ES-I3 (cell line): Measurements from ENCODE around the gene CALCOCO1.

Experiments used
- H3K36me3 ChIP-seq: 2 replicates; pipeline ENCODE4 v1.6.1; 2013; ENCODE audit warnings: mild to moderate bottlenecking, low read length, control low read depth, moderate library complexity; ENCODE audit not compliant: insufficient read depth
- H3K4me1 ChIP-seq: 2 replicates; pipeline ENCODE4 v1.6.1; 2013; ENCODE audit warnings: mild to moderate bottlenecking, control low read depth, low read length; ENCODE audit not compliant: insufficient read depth
- H3K9ac ChIP-seq: 2 replicates; pipeline ENCODE4 v1.6.1; 2013; ENCODE audit warnings: low read depth, mild to moderate bottlenecking, low read length, moderate library complexity
- H3K9me3 ChIP-seq: 2 replicates; pipeline ENCODE4 v1.6.1; 2013; ENCODE audit warnings: mild to moderate bottlenecking, low read length, moderate library complexity; ENCODE audit not compliant: control insufficient read depth, insufficient read depth

The CALCOCO1 gene

DNA sequence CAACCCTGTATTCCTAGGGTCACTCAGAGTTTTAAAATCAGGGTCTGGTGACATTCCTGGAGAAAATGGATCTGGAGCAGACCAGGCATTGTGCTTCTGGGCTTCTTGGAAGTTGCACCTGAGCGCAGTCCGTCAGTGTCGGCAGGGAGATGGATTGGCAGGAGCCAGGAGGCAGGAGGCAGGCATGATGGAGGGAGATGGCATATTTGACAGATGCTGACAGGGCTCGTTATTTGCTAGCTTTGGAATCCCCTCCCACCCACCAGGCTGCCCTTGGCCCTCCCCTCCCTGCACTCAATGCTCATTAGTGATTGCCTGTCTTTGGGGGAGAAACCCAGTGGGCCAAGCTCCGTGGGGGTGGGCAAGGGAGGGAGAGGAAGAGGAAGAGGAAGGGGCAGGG lies 19.8 kb upstream of the CALCOCO1 start:
- no peaks in the 10 kb centered on the region for H3K36me3 ChIP-seq
- H3K4me1 ChIP-seq, result peaks cover 9% of the 10 kb centered on the region; the same call in 1 of the 2 replicates
- no peaks in the 10 kb centered on the region for H3K9me3 ChIP-seq
- no peak overlapping the region for H3K9ac ChIP-seq

DNA sequence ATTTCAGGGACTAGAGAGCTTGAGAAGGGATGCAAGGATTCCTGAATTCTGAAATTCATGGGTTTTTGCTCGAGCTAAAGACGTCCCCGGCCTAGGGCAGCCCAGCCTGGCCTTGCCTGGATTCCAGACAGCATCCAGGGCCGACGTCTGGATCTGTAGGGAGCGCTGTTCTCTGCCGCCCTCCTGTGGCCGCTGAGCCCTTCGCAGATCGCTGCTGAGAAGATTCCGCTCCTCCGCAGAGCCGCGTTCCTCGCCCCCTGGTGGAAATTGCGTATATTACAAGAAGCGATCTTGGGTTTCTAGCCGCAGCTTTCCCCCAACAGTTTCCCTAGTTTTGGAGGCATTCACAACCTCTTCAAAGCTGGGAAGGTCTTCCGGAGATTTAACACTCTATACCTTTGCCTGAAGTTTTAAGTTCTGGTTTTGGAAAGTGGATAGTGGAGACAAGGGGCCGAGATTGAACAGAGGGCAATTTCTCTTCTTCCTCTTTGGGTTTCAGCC lies 19.4 kb upstream of the CALCOCO1 start:
- H3K9ac ChIP-seq, result no peak overlapping the region
- H3K36me3 ChIP-seq, result no peaks in the 10 kb centered on the region
- no peaks in the 10 kb centered on the region for H3K9me3 ChIP-seq
- peaks cover 9% of the 10 kb centered on the region; the same call in 1 of the 2 replicates for H3K4me1 ChIP-seq

DNA sequence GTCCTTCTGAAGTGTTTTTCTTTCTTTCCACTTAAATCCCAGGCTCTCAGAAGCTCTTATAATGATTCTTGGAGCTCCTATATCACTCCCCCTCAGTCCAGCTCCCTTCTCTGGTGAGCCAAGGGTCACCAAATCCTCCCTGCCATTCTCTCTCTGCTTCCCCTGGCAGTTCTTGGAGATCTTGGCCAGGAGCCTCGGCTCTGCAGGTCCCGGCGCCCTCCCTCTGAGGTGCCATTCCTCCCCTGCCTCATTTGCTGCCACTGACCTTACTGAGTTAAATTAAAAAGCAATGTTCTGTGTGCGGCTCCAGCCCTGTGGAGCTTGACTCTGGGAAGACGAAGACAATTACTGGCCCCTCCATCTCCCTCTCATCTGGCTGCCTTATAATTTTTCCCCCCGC lies 17.5 kb upstream of the CALCOCO1 start:
- Histone ChIP-seq H3K36me3 (no peaks in the 10 kb centered on the region), H3K9me3 (no peaks in the 10 kb centered on the region), H3K9ac (no peak overlapping the region), H3K4me1 (0 out of 2 replicates have a peak, but pooled peaks cover 3% of the 10 kb centered on the region)

DNA sequence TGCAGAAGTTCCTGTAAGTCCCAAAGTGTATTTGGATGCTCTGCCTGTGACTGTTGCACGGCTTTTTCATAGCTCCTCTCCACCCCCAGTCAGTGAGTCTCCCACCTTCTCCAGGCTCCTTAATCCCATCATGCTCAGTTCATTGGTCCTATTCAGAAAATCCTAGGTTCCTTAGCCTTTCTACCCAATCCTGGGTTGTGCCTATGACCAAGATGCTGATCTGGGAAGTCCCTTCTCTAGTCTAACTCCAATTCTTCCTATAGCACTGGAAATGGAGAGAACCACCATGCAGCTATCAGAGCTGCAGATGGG lies 16.8 kb upstream of the CALCOCO1 start:
- H3K9me3 ChIP-seq, result no peaks in the 10 kb centered on the region
- H3K4me1 ChIP-seq, result 0 out of 2 replicates have a peak, but pooled peaks cover 3% of the 10 kb centered on the region
- no peak overlapping the region for H3K9ac ChIP-seq
- no peaks in the 10 kb centered on the region for H3K36me3 ChIP-seq

DNA sequence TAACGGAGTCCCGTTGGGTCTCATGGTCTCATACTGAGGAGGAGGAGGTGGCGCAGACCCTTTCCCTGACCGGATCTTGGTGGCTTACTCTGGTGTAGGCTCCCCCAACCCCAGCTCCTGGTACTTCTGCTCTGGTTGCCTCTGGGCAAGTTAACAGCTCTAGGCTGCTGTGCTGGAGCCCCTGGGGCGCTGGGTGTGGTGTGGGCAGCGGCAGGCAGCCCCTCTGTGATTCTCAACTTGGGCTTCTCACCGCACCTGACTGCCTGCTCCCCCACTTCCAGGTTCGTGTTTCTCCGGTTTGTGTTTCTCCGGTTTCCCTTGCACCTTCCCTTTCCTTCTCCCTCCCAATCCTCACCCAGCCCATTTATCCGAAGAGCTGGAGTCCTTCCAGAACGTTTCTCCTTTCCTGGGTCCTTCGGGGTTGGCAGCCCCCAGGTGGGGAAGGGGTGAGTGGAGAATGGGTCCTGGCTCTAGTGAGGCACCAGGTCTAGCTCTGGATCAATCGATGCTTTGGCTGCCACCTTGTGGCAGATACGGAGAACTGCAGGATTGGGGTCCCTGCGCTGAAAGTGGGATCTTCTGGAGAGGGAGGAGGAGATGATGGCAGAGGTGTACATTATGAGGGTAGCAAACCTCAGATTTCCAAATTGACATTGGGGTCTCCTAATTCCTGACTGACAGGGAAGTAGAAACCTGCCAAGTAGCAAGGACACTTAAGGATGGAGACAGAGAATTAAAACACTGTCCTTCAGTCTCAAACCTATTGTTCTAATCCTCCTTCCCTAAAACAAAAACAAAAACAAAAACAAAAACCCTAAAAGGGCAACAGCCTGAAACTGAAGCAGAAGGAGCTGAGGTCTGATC lies 16.2 kb upstream of the CALCOCO1 start:
- H3K36me3 ChIP-seq, result no peaks in the 10 kb centered on the region
- H3K4me1 ChIP-seq, result 0 out of 2 replicates have a peak, but pooled peaks cover 3% of the 10 kb centered on the region
- H3K9ac ChIP-seq, result peak overlapping the region; percentile 1; the same call in 1 of the 2 replicates
- no peaks in the 10 kb centered on the region for H3K9me3 ChIP-seq

DNA sequence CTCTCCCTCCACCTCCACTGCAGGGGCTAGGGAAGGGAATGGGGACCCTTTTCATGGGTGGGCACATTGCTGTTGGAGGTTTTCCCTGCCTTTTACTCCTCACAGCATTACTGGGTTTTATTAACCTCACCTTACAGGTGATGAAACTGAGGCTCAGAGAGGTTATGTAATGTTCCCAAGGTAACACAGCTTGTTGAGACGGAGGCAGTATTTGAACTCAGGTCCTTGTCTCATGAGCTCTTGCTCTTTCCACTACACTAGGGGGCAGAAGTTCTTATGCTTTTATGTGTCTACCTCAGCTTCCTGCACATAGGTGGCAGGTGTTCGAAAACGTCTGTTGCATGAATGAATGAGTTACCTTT lies 12.9 kb upstream of the CALCOCO1 start:
- Histone ChIP-seq H3K36me3 (no peaks in the 10 kb centered on the region), H3K4me1 (no peaks in the 10 kb centered on the region), H3K9me3 (no peaks in the 10 kb centered on the region), H3K9ac (peak overlapping the region; percentile 12; the same call in 1 of the 2 replicates)

DNA sequence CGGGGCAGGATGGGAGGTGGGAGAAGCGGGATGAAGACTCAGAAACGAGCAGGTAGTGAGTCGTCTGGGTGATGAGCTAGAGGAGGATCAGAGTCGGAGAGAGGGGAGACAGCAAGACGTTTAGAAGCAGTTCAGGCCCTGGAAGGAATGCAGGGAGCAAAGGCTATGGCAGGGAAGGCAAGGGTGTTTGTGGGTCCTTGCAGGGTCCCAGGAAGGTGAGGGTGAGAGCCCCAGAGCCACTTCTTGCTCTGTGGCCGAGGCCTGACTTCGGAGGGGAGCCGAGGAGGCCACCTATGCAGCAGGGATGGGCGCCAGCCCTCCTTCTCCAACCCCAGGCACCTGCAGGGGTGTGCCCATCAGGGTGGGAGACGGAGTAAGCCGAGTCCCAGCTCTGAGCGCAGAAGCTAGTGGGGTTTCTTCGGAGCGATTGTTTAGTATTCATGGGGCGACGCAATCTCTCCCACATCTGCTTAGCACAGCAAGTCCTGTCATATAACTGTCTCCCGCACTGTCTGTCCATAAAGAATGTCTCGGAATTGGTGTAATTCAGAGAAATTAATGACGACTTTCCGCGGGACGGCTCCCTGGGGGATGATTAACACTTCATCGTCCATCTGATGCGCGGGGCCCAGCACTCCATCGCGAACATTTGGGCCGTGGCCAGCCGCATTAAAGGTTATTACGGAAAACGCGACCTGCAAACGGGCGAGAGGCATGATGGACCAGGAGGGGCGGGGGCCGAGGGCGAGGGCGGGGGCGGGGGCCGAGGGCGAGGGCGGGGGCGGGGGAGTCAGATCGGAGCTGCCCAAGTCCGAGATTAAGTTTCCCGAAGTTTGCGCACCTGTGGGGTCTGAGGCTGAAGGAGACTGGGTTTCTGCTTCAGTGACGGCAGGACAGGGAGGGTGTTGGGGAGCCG lies 12.2 kb upstream of the CALCOCO1 start:
- Histone ChIP-seq H3K36me3 (no peaks in the 10 kb centered on the region), H3K9me3 (no peaks in the 10 kb centered on the region), H3K9ac (peak overlapping the region; percentile 46; the same call in 1 of the 2 replicates), H3K4me1 (no peaks in the 10 kb centered on the region)

DNA sequence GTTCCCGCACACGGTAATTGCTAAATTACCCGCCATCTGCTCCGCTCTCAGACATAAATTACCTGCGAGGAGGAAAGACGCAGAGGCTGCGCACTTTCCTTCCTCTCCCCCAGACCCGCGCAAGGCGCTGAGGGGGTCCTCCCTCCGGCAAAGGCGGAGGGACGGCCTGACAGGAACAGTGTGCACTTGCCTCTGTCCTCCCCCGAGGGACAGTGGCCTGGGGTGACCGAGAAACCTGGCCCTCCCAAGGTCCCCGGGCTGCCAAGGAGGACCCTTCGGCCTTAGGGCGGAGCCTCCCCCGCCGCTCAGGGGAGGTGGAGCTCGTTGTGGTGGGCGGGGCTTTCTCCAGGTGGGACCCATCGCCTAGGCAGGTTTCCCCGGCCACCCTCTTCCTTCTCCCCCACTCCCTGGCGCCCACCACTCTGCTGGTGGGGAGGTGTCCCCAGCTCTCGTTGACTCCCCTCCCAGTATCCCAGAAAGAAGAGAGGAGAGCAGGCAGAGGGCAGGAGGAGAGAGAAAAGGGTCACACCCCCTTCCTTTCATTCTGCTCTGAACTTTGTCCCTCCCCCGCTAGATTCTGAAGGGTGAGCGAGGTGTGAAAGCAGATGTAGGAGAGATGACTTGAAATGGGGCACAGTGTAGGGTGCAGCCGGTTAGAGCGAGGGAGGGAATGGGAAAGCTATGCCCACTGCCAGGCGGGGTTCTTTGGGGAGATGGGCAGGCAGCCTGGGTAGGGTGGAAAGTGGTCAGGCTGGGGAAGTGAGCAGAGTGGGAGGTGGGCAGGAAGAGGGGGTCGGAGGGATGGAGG lies 11.4 kb upstream of the CALCOCO1 start:
- no peaks in the 10 kb centered on the region for H3K9me3 ChIP-seq
- H3K36me3 ChIP-seq, result no peaks in the 10 kb centered on the region
- peak overlapping the region; percentile 46 for H3K9ac ChIP-seq
- H3K4me1 ChIP-seq, result no peaks in the 10 kb centered on the region

DNA sequence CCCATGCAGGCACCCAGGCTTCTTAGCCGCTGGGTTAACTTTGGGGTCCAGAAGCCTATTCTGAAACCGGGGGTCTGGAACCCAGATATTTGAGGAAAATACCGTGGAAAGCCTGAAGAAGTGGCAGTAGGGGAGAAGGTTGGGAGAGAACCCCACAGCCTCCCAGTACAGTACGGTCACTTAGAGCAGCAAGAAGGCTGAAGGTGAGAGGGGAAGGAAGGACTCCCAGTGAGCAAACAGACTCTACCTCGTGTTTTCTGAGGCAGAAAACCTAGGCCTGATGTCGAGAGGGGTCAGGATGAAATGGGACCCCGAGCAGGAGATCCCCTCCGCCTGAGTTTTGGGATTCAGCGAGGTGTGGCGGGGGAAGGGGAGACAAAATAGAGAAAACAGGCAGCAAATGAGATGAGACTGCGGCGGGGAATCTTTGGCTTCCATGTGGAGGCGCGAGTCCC lies 10.7 kb upstream of the CALCOCO1 start:
- Histone ChIP-seq H3K9ac (peak overlapping the region; percentile 46), H3K4me1 (no peaks in the 10 kb centered on the region), H3K36me3 (no peaks in the 10 kb centered on the region), H3K9me3 (no peaks in the 10 kb centered on the region)

DNA sequence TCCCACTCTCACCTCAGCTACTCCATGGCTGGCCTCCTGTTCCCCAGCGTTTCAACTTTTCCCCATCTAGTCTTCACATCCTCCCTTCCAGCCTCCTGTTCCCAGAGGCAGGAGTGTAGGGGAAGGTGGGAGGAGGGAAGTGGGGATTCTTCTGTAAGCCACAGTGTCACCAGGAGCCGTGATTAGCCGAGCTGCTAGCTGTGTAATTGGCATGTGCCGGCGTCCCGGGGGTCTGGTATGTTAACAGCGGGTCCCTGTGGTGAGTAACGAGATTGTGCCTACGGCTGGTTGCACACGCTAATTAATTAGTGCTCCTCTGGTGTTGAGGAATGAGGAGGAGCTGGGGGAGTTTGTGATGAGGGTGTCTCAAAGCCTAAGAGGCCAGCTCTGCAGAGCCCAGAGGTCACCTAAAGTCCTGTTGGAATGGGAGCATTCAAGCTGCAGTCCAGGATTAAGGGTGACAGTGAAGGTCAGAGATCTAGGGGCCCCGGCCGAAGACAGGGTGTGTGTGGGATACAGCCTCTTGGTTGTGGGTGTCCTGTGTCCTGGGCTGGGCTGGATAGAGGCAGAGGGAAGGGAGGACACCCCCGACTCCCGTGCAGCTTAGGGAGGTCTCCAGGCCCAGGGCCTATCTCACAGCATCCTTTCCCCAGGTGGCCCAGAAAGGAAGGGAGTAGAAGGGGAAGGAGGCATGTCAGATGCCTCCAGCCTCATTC lies 10.0 kb upstream of the CALCOCO1 start:
- no peaks in the 10 kb centered on the region for H3K4me1 ChIP-seq
- no peaks in the 10 kb centered on the region for H3K36me3 ChIP-seq
- no peak overlapping the region for H3K9ac ChIP-seq
- no peaks in the 10 kb centered on the region for H3K9me3 ChIP-seq

DNA sequence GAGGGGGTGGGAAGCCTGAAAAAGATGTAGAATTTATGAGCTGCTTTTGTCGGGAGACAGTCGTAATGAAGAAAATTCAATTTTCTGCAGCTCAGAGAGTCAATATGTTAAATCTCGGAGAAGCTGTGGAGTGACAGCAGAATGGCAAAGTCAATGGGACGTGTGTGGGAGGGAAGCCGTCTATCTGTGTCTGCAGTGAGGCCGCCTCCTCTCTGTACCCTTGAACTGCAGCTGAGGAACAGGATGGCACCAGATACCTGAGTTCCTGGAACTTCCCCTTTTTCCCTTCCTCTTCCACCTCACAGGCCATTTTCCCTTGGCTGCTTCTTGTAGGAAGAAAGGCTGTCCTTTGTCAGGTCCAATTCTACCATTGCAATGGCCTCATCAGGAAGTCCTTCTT lies 9.3 kb upstream of the CALCOCO1 start:
- no peak overlapping the region for H3K9ac ChIP-seq
- no peaks in the 10 kb centered on the region for H3K4me1 ChIP-seq
- no peaks in the 10 kb centered on the region for H3K9me3 ChIP-seq
- H3K36me3 ChIP-seq, result no peaks in the 10 kb centered on the region

DNA sequence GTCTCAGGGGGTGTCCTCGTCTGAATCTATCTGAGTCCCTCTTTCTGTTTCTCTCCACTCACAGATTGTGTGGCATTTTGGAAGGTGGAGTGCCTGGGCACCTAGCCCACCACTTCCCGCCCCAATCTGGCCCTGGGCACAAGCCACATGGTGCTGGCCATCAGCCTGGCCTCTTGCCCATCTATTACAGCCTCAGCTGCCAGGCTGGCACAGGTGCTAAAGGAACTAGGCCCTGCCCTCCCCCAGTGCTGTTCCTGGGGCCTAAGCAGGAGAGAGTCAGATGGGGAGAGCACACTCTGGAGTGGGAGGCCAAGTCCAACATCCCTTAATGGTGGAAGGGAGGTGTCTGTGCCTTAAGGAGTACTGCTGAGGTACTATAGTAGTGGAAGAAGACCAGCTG lies 8.3 kb upstream of the CALCOCO1 start:
- H3K9me3 ChIP-seq, result no peaks in the 10 kb centered on the region
- no peak overlapping the region for H3K9ac ChIP-seq
- H3K4me1 ChIP-seq, result no peaks in the 10 kb centered on the region
- no peaks in the 10 kb centered on the region for H3K36me3 ChIP-seq

DNA sequence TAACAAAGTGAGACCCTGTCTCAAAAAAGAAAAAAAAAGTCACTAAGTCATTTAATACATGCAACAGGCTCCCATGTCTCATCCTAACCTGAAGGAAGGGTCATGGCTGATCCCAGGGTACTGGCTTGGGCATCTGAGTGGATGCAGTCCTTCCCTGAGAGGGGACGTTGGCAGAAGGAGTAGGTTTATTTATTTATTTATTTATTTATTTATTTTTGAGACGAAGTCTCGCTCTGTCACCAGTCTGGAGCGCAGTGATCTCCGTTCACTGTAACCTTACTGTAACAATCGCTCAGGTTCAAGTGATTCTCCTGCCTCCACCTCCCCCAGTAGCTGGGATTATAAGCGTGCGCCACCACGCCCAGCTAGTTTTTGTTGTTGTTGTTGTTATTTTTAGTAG lies 7.2 kb upstream of the CALCOCO1 start:
- Histone ChIP-seq H3K4me1 (no peaks in the 10 kb centered on the region), H3K9me3 (no peaks in the 10 kb centered on the region), H3K36me3 (no peaks in the 10 kb centered on the region), H3K9ac (no peak overlapping the region)
